Endothelial cell of umbilical vein (primary cell): ENCODE data around the gene KLB.

ENCODE experiments used
- CTCF ChIP-seq, 2 donors: IDR thresholded peaks; 1 replicate in 1 of 2; 2 replicates in 1 of 2; pipeline ENCODE4 v1.5.1; 2011; ENCODE audit warnings: low read length in 2 of 2, mild to moderate bottlenecking in 2 of 2, moderate library complexity in 2 of 2, control low read depth in 1 of 2, inconsistent platforms in 1 of 2, low read depth in 1 of 2; ENCODE audit not compliant: insufficient read depth in 1 of 2; ENCODE audit errors: extremely low read depth in 1 of 2
- FOS ChIP-seq: IDR thresholded peaks from 2 replicates; pipeline ENCODE4 v1.6.1; 2011; ENCODE audit warnings: mild to moderate bottlenecking, low read length, moderate library complexity, borderline replicate concordance; ENCODE audit not compliant: insufficient read depth

DNA sequence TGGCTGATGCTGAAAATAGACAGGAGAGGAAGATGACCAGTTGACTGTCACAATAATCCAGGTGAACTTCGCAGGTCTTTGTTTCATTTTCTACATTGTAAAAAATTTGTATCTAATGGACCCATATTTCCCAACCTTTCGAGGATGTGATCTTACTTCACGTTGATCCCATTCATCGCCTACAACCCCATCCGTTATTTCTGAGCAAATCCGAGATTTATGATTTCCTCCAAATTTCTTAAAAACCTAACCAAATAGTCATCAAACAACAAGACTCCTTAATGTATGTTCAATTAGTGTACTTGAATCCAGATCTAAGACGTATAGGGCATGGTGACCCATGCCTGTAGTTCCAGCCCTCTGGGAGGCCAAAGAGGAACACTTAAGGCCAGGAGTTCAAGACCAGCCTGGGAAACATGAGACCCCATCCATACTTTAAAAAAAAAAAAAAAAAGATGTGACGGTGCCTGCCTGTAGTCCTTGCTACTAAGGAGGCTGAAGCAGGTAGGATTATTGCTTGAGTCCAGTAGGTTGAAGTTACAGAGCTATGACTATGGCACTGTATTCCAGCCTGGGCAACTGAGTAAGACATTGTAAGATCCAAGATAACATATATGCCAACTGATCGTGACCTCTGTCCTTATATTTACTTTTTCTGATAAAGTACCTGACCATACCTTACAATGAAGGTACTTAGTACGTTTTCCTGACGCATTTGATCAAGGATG lies 46.3 kb downstream of the KLB start:
- TF ChIP-seq FOS = no peak
- TF ChIP-seq CTCF (IDR thresholded peaks at IDR 0.05; ENCODE audit: extremely low read depth in 1 of 2, insufficient read depth in 1 of 2, low read depth in 1 of 2, low read length in 2 of 2) = no peak
